ENCODE measurements around the gene AURKB. TPM values are rescaled to one million over a fixed set of nuclear protein-coding genes. Genes with fewer than 3 reads are reported as not detected.

The AURKB gene
- total and polyA plus RNA-seq, 2 of the 4 experiments (the other 2 are of a cell fraction) = 45.9 to 62.0 TPM

DNA sequence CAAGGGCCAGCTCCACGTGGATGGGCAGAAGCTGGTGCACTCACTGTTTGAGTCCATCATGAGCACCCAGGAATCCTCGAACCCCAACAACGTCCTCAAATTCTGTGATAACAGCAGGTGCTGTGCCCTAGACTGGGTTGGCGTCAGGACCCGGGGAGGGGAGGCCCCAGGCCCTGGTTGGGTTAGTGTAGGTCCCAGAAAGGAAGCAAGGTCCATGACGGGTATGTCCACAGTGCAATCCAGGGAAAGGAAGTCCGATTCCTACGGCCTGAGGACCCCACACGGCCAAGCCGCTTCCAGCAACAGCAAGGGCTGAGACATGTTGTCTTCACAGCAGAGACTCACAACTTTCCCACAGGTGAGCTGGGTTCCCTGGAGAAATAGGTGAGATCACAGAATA is 45.9 kb upstream of the AURKB start:
- dilution Hi-C loops (cut with HindIII; ENCODE audit: low sequenced_read_pairs, unreplicated experiment) (no loop called here), in situ Hi-C loops (cut with MboI; ENCODE audit: low sequenced_read_pairs) (no loop called here)
- peaks cover 5 to 7% of the 10 kb centered on the region in 2 experiments; a peak in 2 of 4 replicates for H3K79me1 ChIP-seq (ENCODE audit: low read depth in 1 of 2, low read length in 2 of 2)

More for the DNA sequence above, 45.9 kb upstream of the AURKB start:
- Histone ChIP-seq H2BK20ac (ENCODE audit: low read depth, low read length) (no peak overlapping the region), H4K91ac (ENCODE audit: insufficient read depth, low read depth, low read length) (no peak overlapping the region), H3K36me3 (ENCODE audit: control insufficient read depth, insufficient read depth, low read length) (peaks cover 30% of the 10 kb centered on the region), H3K18ac (ENCODE audit: low read depth, low read length) (no peak overlapping the region), H2BK120ac (ENCODE audit: low read depth, low read length) (no peak overlapping the region), H3K9me1 (ENCODE audit: insufficient read depth, low read length) (no peaks in the 10 kb centered on the region), H3K27ac (ENCODE audit: insufficient read depth, low read length) (no peak overlapping the region), H3K4me2 (ENCODE audit: low read depth, low read length) (no peak overlapping the region), H2AK9ac (replicated peaks; ENCODE audit: low read depth, low read length, poor library complexity) (no peak overlapping the region), H2AFZ (replicated peaks; ENCODE audit: low read length, poor library complexity) (no peak overlapping the region), H4K5ac (ENCODE audit: low read depth, low read length) (no peak overlapping the region), H3K9ac (ENCODE audit: low read depth, low read length) (no peak overlapping the region), H3K4me1 (ENCODE audit: control insufficient read depth, insufficient read depth, low read length) (no peaks in the 10 kb centered on the region), H2BK15ac (ENCODE audit: low read depth, low read length) (no peak overlapping the region), H3K23ac (ENCODE audit: low read depth, low read length) (no peak overlapping the region), H3K56ac (ENCODE audit: extremely low read depth, insufficient read depth, low read length) (no peak overlapping the region), H2BK5ac (ENCODE audit: low read depth, low read length, poor library complexity, severe bottlenecking) (no peak overlapping the region), H3K4ac (ENCODE audit: low read depth, low read length) (no peak overlapping the region), H3K9me3 (ENCODE audit: control insufficient read depth, insufficient read depth, low read length) (no peaks in the 10 kb centered on the region), H4K8ac (ENCODE audit: low read depth in 2 of 2, low read length in 2 of 2) (no peak overlapping the region), H4K20me1 (ENCODE audit: insufficient read depth, low read length) (no peaks in the 10 kb centered on the region), H2AK5ac (ENCODE audit: low read depth, low read length) (no peak overlapping the region), H3K4me3 (ENCODE audit: insufficient read depth, low read depth, low read length) (no peak overlapping the region), H3K14ac (replicated peaks; ENCODE audit: low read depth, low read length) (no peak overlapping the region), H3K27me3 (ENCODE audit: control insufficient read depth, insufficient read depth, low read length) (no peaks in the 10 kb centered on the region)
- intact Hi-C loops (cut with micrococcal nuclease) = no loop called here
- BruUV-seq (replicated peaks) = no TSS peak
- ATAC-seq (ENCODE audit: low read depth) (no peak), DNase-seq (no peak)
- no peak for TF ChIP-seq SMC3 (IDR thresholded peaks at IDR 0.05; ENCODE audit: low read depth, low read length)
- TF ChIP-seq FOS (IDR thresholded peaks at IDR 0.05; ENCODE audit: low read depth, low read length) = no peak
- TF ChIP-seq MAZ (IDR thresholded peaks at IDR 0.05; ENCODE audit: borderline replicate concordance, low read depth, low read length) = no peak
- TF ChIP-seq, protein P1, sequence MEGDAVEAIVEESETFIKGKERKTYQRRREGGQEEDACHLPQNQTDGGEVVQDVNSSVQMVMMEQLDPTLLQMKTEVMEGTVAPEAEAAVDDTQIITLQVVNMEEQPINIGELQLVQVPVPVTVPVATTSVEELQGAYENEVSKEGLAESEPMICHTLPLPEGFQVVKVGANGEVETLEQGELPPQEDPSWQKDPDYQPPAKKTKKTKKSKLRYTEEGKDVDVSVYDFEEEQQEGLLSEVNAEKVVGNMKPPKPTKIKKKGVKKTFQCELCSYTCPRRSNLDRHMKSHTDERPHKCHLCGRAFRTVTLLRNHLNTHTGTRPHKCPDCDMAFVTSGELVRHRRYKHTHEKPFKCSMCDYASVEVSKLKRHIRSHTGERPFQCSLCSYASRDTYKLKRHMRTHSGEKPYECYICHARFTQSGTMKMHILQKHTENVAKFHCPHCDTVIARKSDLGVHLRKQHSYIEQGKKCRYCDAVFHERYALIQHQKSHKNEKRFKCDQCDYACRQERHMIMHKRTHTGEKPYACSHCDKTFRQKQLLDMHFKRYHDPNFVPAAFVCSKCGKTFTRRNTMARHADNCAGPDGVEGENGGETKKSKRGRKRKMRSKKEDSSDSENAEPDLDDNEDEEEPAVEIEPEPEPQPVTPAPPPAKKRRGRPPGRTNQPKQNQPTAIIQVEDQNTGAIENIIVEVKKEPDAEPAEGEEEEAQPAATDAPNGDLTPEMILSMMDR (conservative IDR thresholded peaks at IDR 0.05; ENCODE audit: low read depth, low read length) = no peak
- no peak for TF ChIP-seq NFE2L2 (IDR thresholded peaks at IDR 0.05; ENCODE audit: low read depth, low read length)
- TF ChIP-seq MAFK (IDR thresholded peaks at IDR 0.05; ENCODE audit: low read depth, low read length) = no peak
- TF ChIP-seq, protein P2, sequence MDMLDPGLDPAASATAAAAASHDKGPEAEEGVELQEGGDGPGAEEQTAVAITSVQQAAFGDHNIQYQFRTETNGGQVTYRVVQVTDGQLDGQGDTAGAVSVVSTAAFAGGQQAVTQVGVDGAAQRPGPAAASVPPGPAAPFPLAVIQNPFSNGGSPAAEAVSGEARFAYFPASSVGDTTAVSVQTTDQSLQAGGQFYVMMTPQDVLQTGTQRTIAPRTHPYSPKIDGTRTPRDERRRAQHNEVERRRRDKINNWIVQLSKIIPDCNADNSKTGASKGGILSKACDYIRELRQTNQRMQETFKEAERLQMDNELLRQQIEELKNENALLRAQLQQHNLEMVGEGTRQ (IDR thresholded peaks at IDR 0.05; ENCODE audit: low read depth, low read length) = no peak
- TF ChIP-seq RFX5 (IDR thresholded peaks at IDR 0.05; ENCODE audit: low read depth, low read length) = no peak
- TF ChIP-seq, protein P3, sequence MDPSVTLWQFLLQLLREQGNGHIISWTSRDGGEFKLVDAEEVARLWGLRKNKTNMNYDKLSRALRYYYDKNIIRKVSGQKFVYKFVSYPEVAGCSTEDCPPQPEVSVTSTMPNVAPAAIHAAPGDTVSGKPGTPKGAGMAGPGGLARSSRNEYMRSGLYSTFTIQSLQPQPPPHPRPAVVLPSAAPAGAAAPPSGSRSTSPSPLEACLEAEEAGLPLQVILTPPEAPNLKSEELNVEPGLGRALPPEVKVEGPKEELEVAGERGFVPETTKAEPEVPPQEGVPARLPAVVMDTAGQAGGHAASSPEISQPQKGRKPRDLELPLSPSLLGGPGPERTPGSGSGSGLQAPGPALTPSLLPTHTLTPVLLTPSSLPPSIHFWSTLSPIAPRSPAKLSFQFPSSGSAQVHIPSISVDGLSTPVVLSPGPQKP (IDR thresholded peaks at IDR 0.05; ENCODE audit: borderline replicate concordance, low read depth, low read length) = no peak
- 96% methylated on average over 6 of the region's 10 CpGs; no CpG with 5 or more reads in 1 of the 2 experiments for WGBS, 2 experiments (ENCODE audit: extremely low coverage in 2 of 2, insufficient read length in 1 of 2)
- ChIA-PET CTCF (no interaction called here), POLR2A (ENCODE audit: unreplicated experiment) (no interaction called here)
